Measurements from ENCODE around the gene NPY. TPM values are rescaled to one million over a fixed set of nuclear protein-coding genes. Genes with fewer than 3 reads are reported as not detected.
"Not testable (repeated sequence)": the region's sequence is repeated elsewhere in the genome, so short reads cannot be mapped to it uniquely, and the experiment has no call there.

Gene NPY
- 2.4 TPM for polyA plus RNA-seq (2013, experiment 1 of 2)
- 2.1 TPM for polyA plus RNA-seq (2013, experiment 2 of 2)

DNA sequence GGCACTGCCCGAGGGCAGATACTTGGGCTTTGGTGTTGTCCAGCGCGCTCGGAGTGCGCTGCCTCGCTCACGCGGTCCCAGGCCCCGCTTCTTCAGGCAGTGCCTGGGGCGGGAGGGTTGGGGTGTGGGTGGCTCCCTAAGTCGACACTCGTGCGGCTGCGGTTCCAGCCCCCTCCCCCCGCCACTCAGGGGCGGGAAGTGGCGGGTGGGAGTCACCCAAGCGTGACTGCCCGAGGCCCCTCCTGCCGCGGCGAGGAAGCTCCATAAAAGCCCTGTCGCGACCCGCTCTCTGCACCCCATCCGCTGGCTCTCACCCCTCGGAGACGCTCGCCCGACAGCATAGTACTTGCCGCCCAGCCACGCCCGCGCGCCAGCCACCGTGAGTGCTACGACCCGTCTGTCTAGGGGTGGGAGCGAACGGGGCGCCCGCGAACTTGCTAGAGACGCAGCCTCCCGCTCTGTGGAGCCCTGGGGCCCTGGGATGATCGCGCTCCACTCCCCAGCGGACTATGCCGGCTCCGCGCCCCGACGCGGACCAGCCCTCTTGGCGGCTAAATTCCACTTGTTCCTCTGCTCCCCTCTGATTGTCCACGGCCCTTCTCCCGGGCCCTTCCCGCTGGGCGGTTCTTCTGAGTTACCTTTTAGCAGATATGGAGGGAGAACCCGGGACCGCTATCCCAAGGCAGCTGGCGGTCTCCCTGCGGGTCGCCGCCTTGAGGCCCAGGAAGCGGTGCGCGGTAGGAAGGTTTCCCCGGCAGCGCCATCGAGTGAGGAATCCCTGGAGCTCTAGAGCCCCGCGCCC lies at the start of gene NPY:
Gene NPY, plus strand, starts transcription at position 294 of the 802 bp plus-strand sequence. CDS start 1,051 bp downstream, outside the sequence.
- WGBS, 2 experiments (ENCODE audit: insufficient coverage in 2 of 2): 39 to 45% methylated on average over 61 to 62 of the region's 73 CpGs
- Histone ChIP-seq H3K4me1 (ENCODE audit: control insufficient read depth, insufficient read depth, low read length, poor library complexity, severe bottlenecking) (no peaks in the 10 kb centered on the region), H3K27ac (ENCODE audit: low read depth, low read length, severe bottlenecking) (no peak within 1 kb of the TSS), H3K36me3 (ENCODE audit: control insufficient read depth, insufficient read depth, low read length) (no peaks in the 10 kb centered on the region), H3K9me3 (ENCODE audit: control insufficient read depth, low read length) (no peaks in the 10 kb centered on the region), H3K4me3 (ENCODE audit: extremely low read depth, insufficient read depth, low read length, poor library complexity, severe bottlenecking) (peak within 1 kb of the TSS; percentile 20)

DNA sequence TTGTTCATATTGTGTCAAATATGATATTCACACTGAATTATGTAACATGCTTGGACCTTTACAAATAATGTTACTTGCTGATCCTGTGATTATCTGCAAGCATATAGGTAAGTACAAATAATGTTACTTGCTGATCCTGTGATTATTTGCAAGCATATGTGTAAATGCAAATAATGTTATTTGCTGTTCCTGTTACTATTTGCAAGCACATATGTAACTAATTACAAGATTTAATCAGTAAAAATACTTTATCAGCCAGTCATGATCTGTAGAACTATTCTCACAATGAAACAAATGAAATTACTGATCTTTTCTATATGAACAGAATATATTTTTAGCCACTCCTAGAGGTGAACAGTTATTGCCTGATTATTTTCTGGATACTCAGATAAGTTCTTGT lies 44.7 kb upstream of the NPY start:
- H3K27ac ChIP-seq (ENCODE audit: low read depth, low read length, severe bottlenecking): no peak overlapping the region
- H3K4me1 ChIP-seq (ENCODE audit: control insufficient read depth, insufficient read depth, low read length, poor library complexity, severe bottlenecking): no peaks in the 10 kb centered on the region
- H3K36me3 ChIP-seq (ENCODE audit: control insufficient read depth, insufficient read depth, low read length): no peaks in the 10 kb centered on the region
- no peak overlapping the region for H3K4me3 ChIP-seq (ENCODE audit: extremely low read depth, insufficient read depth, low read length, poor library complexity, severe bottlenecking)
- H3K9me3 ChIP-seq (ENCODE audit: control insufficient read depth, low read length): no peaks in the 10 kb centered on the region

DNA sequence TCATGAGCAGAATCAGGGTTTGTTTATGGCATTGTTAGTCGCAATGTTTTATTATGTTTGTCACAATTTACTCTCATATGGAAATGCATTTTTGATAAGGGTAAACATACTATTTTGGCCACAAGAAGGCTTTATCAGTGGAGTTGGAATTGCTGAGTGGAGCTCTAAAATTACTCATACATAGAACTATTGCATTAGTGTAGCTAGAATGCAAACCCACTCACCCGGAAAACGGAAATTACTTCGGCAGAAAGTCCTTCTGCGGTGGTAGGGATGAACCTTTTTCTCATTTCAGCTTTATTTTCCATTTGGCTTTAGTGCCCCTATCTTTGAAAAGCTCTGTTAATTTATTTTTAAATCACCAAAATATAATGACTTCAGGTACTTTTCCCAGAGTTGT lies 42.8 kb upstream of the NPY start:
- WGBS, 2 experiments (ENCODE audit: insufficient coverage in 2 of 2): 83 to 85% methylated on average over 4 of the region's 5 CpGs
- H3K4me1 ChIP-seq (ENCODE audit: control insufficient read depth, insufficient read depth, low read length, poor library complexity, severe bottlenecking): no peaks in the 10 kb centered on the region
- no peak overlapping the region for H3K27ac ChIP-seq (ENCODE audit: low read depth, low read length, severe bottlenecking)
- no peak overlapping the region for H3K4me3 ChIP-seq (ENCODE audit: extremely low read depth, insufficient read depth, low read length, poor library complexity, severe bottlenecking)
- no peaks in the 10 kb centered on the region for H3K9me3 ChIP-seq (ENCODE audit: control insufficient read depth, low read length)
- H3K36me3 ChIP-seq (ENCODE audit: control insufficient read depth, insufficient read depth, low read length): no peaks in the 10 kb centered on the region

DNA sequence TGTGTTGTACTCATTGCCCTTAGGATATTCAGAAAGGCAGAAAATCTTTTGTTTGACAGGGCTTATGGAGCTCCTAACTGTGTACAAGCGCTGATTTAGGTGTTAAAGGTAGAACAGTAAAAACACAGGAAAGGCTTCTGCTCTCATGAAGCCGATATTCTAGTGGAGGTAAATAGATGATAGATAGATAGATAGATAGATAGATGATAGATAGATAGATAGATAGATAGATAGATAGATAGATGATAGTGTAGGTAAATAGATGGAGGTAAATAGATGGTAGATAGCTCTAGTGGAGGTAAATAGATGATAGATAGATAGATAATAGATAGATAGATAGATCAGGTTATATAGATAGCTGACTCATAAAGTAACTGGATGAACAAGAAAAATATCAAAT lies 39.4 kb upstream of the NPY start:
- no peak overlapping the region for H3K27ac ChIP-seq (ENCODE audit: low read depth, low read length, severe bottlenecking)
- H3K4me1 ChIP-seq (ENCODE audit: control insufficient read depth, insufficient read depth, low read length, poor library complexity, severe bottlenecking): no peaks in the 10 kb centered on the region
- H3K36me3 ChIP-seq (ENCODE audit: control insufficient read depth, insufficient read depth, low read length): no peaks in the 10 kb centered on the region
- H3K9me3 ChIP-seq (ENCODE audit: control insufficient read depth, low read length): no peaks in the 10 kb centered on the region
- H3K4me3 ChIP-seq (ENCODE audit: extremely low read depth, insufficient read depth, low read length, poor library complexity, severe bottlenecking): no peak overlapping the region
- WGBS, 2 experiments (ENCODE audit: insufficient coverage in 2 of 2): 98 to 100% methylated on average over 2 of the region's 2 CpGs

DNA sequence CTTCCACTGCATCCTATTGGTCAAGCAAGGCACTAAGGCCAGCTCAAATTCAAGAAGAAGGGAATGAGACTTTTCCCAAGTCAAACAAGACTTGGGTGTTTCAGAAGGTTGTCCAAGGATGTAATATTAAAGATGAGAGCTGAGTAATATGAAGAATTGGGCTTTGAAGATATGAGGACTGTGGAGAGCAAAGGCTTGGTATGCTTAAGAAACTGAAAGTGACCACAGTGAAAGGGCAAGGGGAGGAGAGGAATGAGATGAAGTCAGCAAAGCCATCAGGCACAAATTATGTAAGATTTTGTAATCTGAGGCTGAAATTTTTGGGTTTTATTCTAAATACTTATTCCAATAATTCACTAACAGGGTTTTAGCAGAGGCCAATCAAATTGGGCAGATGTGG lies 38.6 kb upstream of the NPY start:
- Histone ChIP-seq H3K4me3 (ENCODE audit: extremely low read depth, insufficient read depth, low read length, poor library complexity, severe bottlenecking) (no peak overlapping the region), H3K4me1 (ENCODE audit: control insufficient read depth, insufficient read depth, low read length, poor library complexity, severe bottlenecking) (no peaks in the 10 kb centered on the region), H3K36me3 (ENCODE audit: control insufficient read depth, insufficient read depth, low read length) (no peaks in the 10 kb centered on the region), H3K9me3 (ENCODE audit: control insufficient read depth, low read length) (no peaks in the 10 kb centered on the region), H3K27ac (ENCODE audit: low read depth, low read length, severe bottlenecking) (no peak overlapping the region)

DNA sequence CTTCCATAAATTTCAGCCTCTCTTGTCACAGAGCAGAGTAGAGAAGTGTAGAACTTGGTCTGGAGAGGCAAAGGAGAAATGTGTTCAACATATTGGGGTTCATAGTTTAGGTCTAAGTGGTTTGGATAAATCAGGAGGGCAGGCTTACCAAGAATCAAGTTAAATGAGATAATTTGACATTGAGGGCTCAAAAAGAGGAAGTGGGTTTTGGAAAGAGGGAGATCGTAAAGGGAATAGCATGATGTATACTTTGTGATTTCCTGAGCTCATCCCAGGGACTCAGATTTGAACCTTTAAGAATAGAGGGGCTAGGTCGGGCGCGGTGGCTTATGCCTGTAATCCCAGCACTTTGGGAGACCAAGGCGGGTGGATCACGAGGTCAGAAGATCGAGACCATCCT lies 34.7 kb upstream of the NPY start:
- 89 to 100% methylated on average over 1 to 4 of the region's 7 CpGs for WGBS, 2 experiments (ENCODE audit: insufficient coverage in 2 of 2)
- H3K27ac ChIP-seq (ENCODE audit: low read depth, low read length, severe bottlenecking): no peak overlapping the region
- H3K36me3 ChIP-seq (ENCODE audit: control insufficient read depth, insufficient read depth, low read length): no peaks in the 10 kb centered on the region
- H3K4me1 ChIP-seq (ENCODE audit: control insufficient read depth, insufficient read depth, low read length, poor library complexity, severe bottlenecking): no peaks in the 10 kb centered on the region
- no peaks in the 10 kb centered on the region for H3K9me3 ChIP-seq (ENCODE audit: control insufficient read depth, low read length)
- no peak overlapping the region for H3K4me3 ChIP-seq (ENCODE audit: extremely low read depth, insufficient read depth, low read length, poor library complexity, severe bottlenecking)

DNA sequence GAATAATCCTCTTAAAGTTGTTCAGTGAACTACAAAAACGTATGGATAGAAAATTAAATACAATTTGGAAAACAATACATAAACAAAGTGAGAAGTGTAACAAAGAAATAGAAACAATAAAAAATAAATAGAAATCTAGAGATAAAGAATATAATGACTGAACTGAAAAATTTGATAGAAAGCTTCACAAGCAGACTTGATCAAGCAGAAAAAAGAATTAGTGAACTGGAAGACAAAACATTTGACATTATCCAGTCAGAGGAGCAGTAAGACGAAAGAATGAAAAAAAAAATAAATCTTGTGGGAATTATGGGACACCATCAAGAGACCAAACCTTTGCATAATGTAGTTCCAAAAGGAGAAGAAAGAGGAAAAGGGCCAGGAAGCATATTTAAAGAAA lies 32.4 kb upstream of the NPY start:
- Histone ChIP-seq H3K9me3 (ENCODE audit: control insufficient read depth, low read length) (no peaks in the 10 kb centered on the region), H3K36me3 (ENCODE audit: control insufficient read depth, insufficient read depth, low read length) (no peaks in the 10 kb centered on the region), H3K27ac (ENCODE audit: low read depth, low read length, severe bottlenecking) (no peak overlapping the region), H3K4me3 (ENCODE audit: extremely low read depth, insufficient read depth, low read length, poor library complexity, severe bottlenecking) (no peak overlapping the region), H3K4me1 (ENCODE audit: control insufficient read depth, insufficient read depth, low read length, poor library complexity, severe bottlenecking) (no peaks in the 10 kb centered on the region)
- WGBS, 2 experiments (ENCODE audit: insufficient coverage in 2 of 2): 100% methylated on average over 1 of the region's 2 CpGs; no CpG with 5 or more reads in 1 of the 2 experiments

DNA sequence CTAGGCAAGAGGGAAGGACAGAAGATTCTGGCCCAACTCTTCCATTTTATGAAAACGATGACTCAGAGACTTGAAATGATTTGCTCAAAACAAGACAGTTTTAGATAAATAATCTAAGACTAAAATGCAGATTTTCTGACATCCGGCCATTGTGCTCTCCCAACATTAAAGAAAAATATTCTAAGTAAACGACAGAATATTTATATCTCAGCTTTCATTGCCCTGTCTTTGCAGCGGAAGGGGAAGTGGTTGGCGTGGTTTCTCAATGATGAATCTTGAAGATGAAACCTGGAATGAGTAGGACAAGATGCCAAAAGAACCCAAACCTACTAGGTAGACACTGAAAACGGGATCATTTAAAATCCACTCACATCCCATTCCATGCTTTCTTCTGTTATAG lies 28.9 kb upstream of the NPY start:
- H3K27ac ChIP-seq (ENCODE audit: low read depth, low read length, severe bottlenecking): no peak overlapping the region
- H3K9me3 ChIP-seq (ENCODE audit: control insufficient read depth, low read length): no peaks in the 10 kb centered on the region
- no peaks in the 10 kb centered on the region for H3K4me1 ChIP-seq (ENCODE audit: control insufficient read depth, insufficient read depth, low read length, poor library complexity, severe bottlenecking)
- H3K4me3 ChIP-seq (ENCODE audit: extremely low read depth, insufficient read depth, low read length, poor library complexity, severe bottlenecking): no peak overlapping the region
- H3K36me3 ChIP-seq (ENCODE audit: control insufficient read depth, insufficient read depth, low read length): no peaks in the 10 kb centered on the region
- 100% methylated on average over 1 of the region's 6 CpGs; no CpG with 5 or more reads in 1 of the 2 experiments for WGBS, 2 experiments (ENCODE audit: insufficient coverage in 2 of 2)

DNA sequence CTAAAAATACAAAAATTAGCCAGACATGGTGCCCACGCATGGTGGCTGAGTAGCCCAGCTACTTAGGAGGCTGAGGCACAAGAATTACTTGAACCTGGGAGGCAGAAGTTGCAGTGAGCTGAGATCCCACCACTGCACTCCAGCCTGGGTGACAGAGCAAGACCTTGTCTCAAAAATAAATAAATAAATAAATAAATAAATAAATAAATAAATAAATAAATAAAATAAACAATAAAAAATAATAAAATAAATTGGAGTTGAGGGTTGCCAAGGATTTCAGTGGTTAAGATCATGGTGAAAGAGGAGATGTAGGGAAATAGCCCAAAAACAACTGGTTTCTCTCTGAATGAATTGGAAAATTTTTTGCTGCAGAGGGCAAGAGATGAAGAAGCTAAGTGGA lies 25.7 kb upstream of the NPY start:
- H3K9me3 ChIP-seq (ENCODE audit: control insufficient read depth, low read length); H3K27ac ChIP-seq (ENCODE audit: low read depth, low read length, severe bottlenecking); H3K4me1 ChIP-seq (ENCODE audit: control insufficient read depth, insufficient read depth, low read length, poor library complexity, severe bottlenecking); H3K36me3 ChIP-seq (ENCODE audit: control insufficient read depth, insufficient read depth, low read length); H3K4me3 ChIP-seq (ENCODE audit: extremely low read depth, insufficient read depth, low read length, poor library complexity, severe bottlenecking): not testable (repeated sequence)
- WGBS, 2 experiments (ENCODE audit: insufficient coverage in 2 of 2): 86% methylated on average over 1 of the region's 1 CpG; no CpG with 5 or more reads in 1 of the 2 experiments

DNA sequence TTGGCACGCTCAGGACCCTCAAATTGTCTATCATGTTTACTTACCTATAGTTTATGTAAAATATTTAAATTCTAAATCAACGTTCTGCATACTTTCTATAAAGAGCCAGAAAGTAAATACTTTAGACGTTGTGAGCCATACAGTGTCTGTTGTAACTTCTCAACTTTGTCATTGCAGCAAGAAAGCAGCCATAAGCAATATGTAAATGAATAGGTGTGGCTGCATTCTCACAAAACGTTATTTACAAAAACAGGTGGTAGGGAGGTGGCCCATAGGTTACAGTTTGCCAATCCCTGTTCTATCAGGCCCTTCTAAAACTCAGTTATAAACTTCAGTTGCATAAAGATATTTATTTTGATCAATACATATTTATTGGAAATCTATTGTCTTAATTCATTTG lies 12.1 kb upstream of the NPY start:
- no peaks in the 10 kb centered on the region for H3K4me1 ChIP-seq (ENCODE audit: control insufficient read depth, insufficient read depth, low read length, poor library complexity, severe bottlenecking)
- H3K9me3 ChIP-seq (ENCODE audit: control insufficient read depth, low read length): no peaks in the 10 kb centered on the region
- H3K36me3 ChIP-seq (ENCODE audit: control insufficient read depth, insufficient read depth, low read length): no peaks in the 10 kb centered on the region
- H3K4me3 ChIP-seq (ENCODE audit: extremely low read depth, insufficient read depth, low read length, poor library complexity, severe bottlenecking): no peak overlapping the region
- H3K27ac ChIP-seq (ENCODE audit: low read depth, low read length, severe bottlenecking): no peak overlapping the region
- no CpG with 5 or more reads among the region's 4 CpGs for WGBS, 2 experiments (ENCODE audit: insufficient coverage in 2 of 2)

DNA sequence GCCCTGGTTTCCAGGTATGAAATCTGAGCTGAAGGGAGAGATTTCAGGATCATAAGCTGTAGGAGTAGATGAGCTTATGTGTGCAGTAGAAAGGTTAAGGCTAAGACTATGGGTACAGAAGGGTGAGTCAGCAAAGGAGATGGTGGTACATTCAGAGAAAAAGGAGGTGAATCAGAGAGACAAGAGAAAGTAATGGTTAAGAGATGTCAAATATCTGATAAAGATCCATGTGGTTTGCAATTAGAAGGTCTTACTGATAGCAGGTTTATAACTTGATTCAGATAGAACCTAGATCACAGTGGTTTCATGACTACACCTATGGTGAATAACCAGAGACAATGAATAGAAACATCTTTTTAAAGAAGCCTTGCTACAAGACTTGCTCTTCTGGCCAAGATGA lies 4.5 kb upstream of the NPY start:
- Histone ChIP-seq H3K36me3 (ENCODE audit: control insufficient read depth, insufficient read depth, low read length) (no peaks in the 10 kb centered on the region), H3K9me3 (ENCODE audit: control insufficient read depth, low read length) (no peaks in the 10 kb centered on the region), H3K27ac (ENCODE audit: low read depth, low read length, severe bottlenecking) (no peak overlapping the region), H3K4me1 (ENCODE audit: control insufficient read depth, insufficient read depth, low read length, poor library complexity, severe bottlenecking) (no peaks in the 10 kb centered on the region), H3K4me3 (ENCODE audit: extremely low read depth, insufficient read depth, low read length, poor library complexity, severe bottlenecking) (no peak overlapping the region)

All from mesodermal cell (in vitro differentiated cells).